NCI-H2029 (cell line): ENCODE results near the gene FNDC1.

Experiments
- DNase-seq: peaks from one replicate; lab custom pipeline; 2025; lab: John Stamatoyannopoulos, UW

Gene FNDC1

GRCh38 chr6:159212525-159213280 lies 43.5 kb downstream of the FNDC1 start:
- DNase-seq = no peak

GRCh38 chr6:159213405-159213804 lies 44.2 kb downstream of the FNDC1 start:
- DNase-seq = no peak

- no peak for DNase-seq
Observed at GRCh38 chr6:159214281-159214680, 45.1 kb downstream of the FNDC1 start.

GRCh38 chr6:159217595-159218275 lies 48.5 kb downstream of the FNDC1 start:
- peak; percentile 28 for DNase-seq

GRCh38 chr6:159220093-159220492 lies 50.9 kb downstream of the FNDC1 start:
- no peak for DNase-seq

- DNase-seq = no peak
Observed at GRCh38 chr6:159221486-159222170, 52.4 kb downstream of the FNDC1 start.

GRCh38 chr6:159224452-159224851 lies 55.3 kb downstream of the FNDC1 start:
- DNase-seq = no peak

- no peak for DNase-seq
Observed at GRCh38 chr6:159229651-159230051, 60.5 kb downstream of the FNDC1 start.

GRCh38 chr6:159232106-159232645 lies 63.0 kb downstream of the FNDC1 start:
- DNase-seq = no peak

- no peak for DNase-seq
Observed at GRCh38 chr6:159232751-159233150, 63.6 kb downstream of the FNDC1 start.

GRCh38 chr6:159233365-159234101 lies 64.3 kb downstream of the FNDC1 start:
- no peak for DNase-seq

GRCh38 chr6:159234102-159234553 lies 64.9 kb downstream of the FNDC1 start:
- no peak for DNase-seq

GRCh38 chr6:159238920-159239558 lies 69.8 kb downstream of the FNDC1 start:
- DNase-seq = no peak

- DNase-seq = no peak
Observed at GRCh38 chr6:159249128-159249527, 79.9 kb downstream of the FNDC1 start.

GRCh38 chr6:159249752-159250151 lies 80.6 kb downstream of the FNDC1 start:
- DNase-seq = no peak

GRCh38 chr6:159250633-159251032 lies 81.4 kb downstream of the FNDC1 start:
- no peak for DNase-seq

- peak; percentile 8 for DNase-seq
Observed at GRCh38 chr6:159252955-159253508, 83.8 kb downstream of the FNDC1 start.

- no peak for DNase-seq
Observed at GRCh38 chr6:159254186-159254585, 85.0 kb downstream of the FNDC1 start.

GRCh38 chr6:159255434-159255951 lies 86.3 kb downstream of the FNDC1 start:
- DNase-seq = no peak

GRCh38 chr6:159256128-159256527 lies 86.9 kb downstream of the FNDC1 start:
- no peak for DNase-seq

GRCh38 chr6:159257846-159258245 lies 88.6 kb downstream of the FNDC1 start:
- no peak for DNase-seq
